ENCODE measurements around the gene TAS2R40.

Gene TAS2R40

GRCh38 chr7:143242306-143242705 is 20.5 kb downstream of the TAS2R40 start:
- TF ChIP-seq ZFX (IDR thresholded peaks at IDR 0.05; ENCODE audit: borderline replicate concordance), result no peak
- TF ChIP-seq CTCF (IDR thresholded peaks at IDR 0.05), result no peak
- no peak overlapping the region for H3K27ac ChIP-seq

- TF ChIP-seq CTCF (IDR thresholded peaks at IDR 0.05), result no peak
- TF ChIP-seq ZFX (IDR thresholded peaks at IDR 0.05; ENCODE audit: borderline replicate concordance), result no peak
- H3K27ac ChIP-seq, result peak overlapping the region; percentile 61
These were observed 21.3 kb downstream of the TAS2R40 start for GRCh38 chr7:143243111-143243510.

GRCh38 chr7:143243614-143244013 is 21.8 kb downstream of the TAS2R40 start:
- peak overlapping the region; percentile 61 for H3K27ac ChIP-seq
- TF ChIP-seq ZFX (IDR thresholded peaks at IDR 0.05; ENCODE audit: borderline replicate concordance) (no peak), CTCF (IDR thresholded peaks at IDR 0.05) (no peak)

- no peak for TF ChIP-seq ZFX (IDR thresholded peaks at IDR 0.05; ENCODE audit: borderline replicate concordance)
- TF ChIP-seq CTCF (IDR thresholded peaks at IDR 0.05), result no peak
- H3K27ac ChIP-seq, result peak overlapping the region; percentile 61
These were observed 22.5 kb downstream of the TAS2R40 start for GRCh38 chr7:143244321-143244720.

GRCh38 chr7:143245123-143245522 is 23.3 kb downstream of the TAS2R40 start:
- no peak for TF ChIP-seq ZFX (IDR thresholded peaks at IDR 0.05; ENCODE audit: borderline replicate concordance)
- TF ChIP-seq CTCF (IDR thresholded peaks at IDR 0.05), result no peak
- H3K27ac ChIP-seq, result peak overlapping the region; percentile 61

GRCh38 chr7:143247372-143247771 is 25.5 kb downstream of the TAS2R40 start:
- TF ChIP-seq ZFX (IDR thresholded peaks at IDR 0.05; ENCODE audit: borderline replicate concordance) (no peak), CTCF (IDR thresholded peaks at IDR 0.05) (no peak)
- H3K27ac ChIP-seq, result no peak overlapping the region

- no peak overlapping the region for H3K27ac ChIP-seq
- TF ChIP-seq CTCF (IDR thresholded peaks at IDR 0.05) (no peak), ZFX (IDR thresholded peaks at IDR 0.05; ENCODE audit: borderline replicate concordance) (no peak)
These were observed 27.0 kb downstream of the TAS2R40 start for GRCh38 chr7:143248761-143249354.

Measured in 22Rv1 (cell line).